Measurements from ENCODE around the gene CD8A.

Gene CD8A

GRCh38 chr2:86808315-86809161 is 17.8 kb upstream of the CD8A start:
- peak; percentile 88 to 92 for DNase-seq

GRCh38 chr2:86807468-86808275 is 17.0 kb upstream of the CD8A start:
- DNase-seq = no peak

GRCh38 chr2:86807133-86807467 is 16.4 kb upstream of the CD8A start:
- DNase-seq = no peak

GRCh38 chr2:86806059-86806857 is 15.5 kb upstream of the CD8A start:
- DNase-seq = no peak

- DNase-seq = no peak
Measured at GRCh38 chr2:86800856-86801567, 10.3 kb upstream of the CD8A start.

GRCh38 chr2:86794861-86795260 is 4.1 kb upstream of the CD8A start:
- DNase-seq = no peak

- DNase-seq = no peak
Measured at GRCh38 chr2:86793752-86794151, 3.0 kb upstream of the CD8A start.

GRCh38 chr2:86791573-86791972 is 860 bp upstream of the CD8A start:
- no peak for DNase-seq

GRCh38 chr2:86790134-86790675 is 508 bp downstream of the CD8A start:
- no peak for DNase-seq

- no peak for DNase-seq
Measured at GRCh38 chr2:86789687-86790133, 1.0 kb downstream of the CD8A start.

GRCh38 chr2:86788881-86789686 is 1.6 kb downstream of the CD8A start:
- DNase-seq = no peak

GRCh38 chr2:86788165-86788564 is 2.5 kb downstream of the CD8A start:
- DNase-seq = no peak

GRCh38 chr2:86787736-86788135 is 3.0 kb downstream of the CD8A start:
- DNase-seq = no peak

- no peak for DNase-seq
Measured at GRCh38 chr2:86786001-86786536, 4.6 kb downstream of the CD8A start.

GRCh38 chr2:86785456-86785855 is 5.3 kb downstream of the CD8A start:
- DNase-seq = no peak

- no peak for DNase-seq
Measured at GRCh38 chr2:86783615-86784339, 6.9 kb downstream of the CD8A start.

- no peak for DNase-seq
Measured at GRCh38 chr2:86782748-86783147, 8.0 kb downstream of the CD8A start.

GRCh38 chr2:86781363-86781762 is 9.3 kb downstream of the CD8A start:
- no peak for DNase-seq

GRCh38 chr2:86779971-86780370 is 10.7 kb downstream of the CD8A start:
- DNase-seq = no peak

- DNase-seq = no peak
Measured at GRCh38 chr2:86778957-86779356, 11.8 kb downstream of the CD8A start.
